CD4-positive, alpha-beta T cell treated with Interleukin-10 for 1 hour (primary cell): Measurements from ENCODE around the gene NALCN.

Experiments
- DNase-seq: peaks from one replicate; pipeline ENCODE4 v3.0.0-alpha.2; 2020

Gene NALCN

DNA sequence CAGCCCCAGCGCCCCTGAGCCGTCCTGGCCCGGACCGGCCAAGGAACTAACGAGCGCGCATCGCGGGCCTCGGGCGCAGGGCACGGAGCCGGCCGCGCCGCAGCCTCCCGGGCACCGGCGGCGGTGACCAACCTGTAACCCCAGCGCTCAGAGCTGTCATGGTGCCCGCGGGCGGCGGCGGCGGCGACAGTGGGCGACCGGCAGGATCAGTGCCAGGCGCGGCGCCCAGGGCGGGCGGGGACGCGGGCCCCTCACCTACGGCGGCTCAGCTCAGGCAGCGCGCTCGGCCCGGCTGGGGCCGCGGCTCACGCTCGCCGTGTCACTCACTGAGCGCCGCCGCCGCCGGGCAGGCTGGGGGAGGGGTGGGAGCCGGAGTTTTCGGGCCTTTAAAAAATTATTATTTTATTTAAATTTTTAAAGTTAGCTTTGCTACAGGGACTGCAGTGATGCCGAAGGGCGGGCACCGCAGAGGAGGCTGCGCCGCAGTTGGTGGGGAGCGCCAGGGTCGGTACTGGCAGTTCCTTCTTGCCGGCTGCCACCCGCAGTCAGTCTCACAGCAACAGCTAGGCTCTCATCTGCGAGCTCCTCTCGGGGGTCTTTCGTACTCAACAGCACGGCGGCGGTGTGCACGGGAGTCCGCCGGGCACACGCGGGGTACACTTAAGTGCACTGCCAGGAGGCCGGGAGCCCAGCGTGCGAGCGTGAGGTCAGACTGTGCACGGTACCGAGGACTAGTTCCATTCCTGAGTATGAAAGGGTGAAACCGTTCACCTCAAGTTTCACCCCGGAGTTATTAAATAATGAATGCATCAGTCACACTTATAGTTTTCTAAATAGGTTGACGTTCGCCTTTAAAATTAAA, at the start of gene NALCN:
NALCN (minus strand) TSS at position 328 of the 862 bp plus-strand sequence. CDS start 17,382 bp downstream, outside the sequence.
- DNase-seq = no peak

- no peak for DNase-seq
These were observed 49.6 kb upstream of the NALCN start for GRCh38 chr13:101465877-101466276.

- no peak for DNase-seq
These were observed 40.9 kb upstream of the NALCN start for GRCh38 chr13:101457176-101457575.

GRCh38 chr13:101455863-101456262, 39.6 kb upstream of the NALCN start:
- no peak for DNase-seq

DNA sequence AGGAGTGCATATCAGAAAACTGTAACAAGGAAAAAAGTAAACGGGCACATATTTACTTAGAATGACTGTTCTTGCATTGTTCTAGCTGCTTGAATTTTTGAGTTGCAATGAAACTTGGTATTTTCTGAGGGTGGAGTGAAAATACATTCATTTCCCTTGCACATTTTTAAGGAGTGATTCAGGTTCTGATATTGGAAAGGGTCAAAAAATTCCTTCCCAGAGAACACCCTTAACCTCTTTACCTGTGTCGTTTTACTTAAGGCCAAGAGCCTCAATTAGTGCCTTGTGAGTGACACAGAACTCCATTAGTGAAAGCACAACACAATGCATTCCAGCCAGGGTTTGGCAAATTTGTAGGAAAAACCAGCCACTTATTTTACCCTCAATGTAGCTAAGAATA, 38.5 kb upstream of the NALCN start:
- DNase-seq = no peak

DNA sequence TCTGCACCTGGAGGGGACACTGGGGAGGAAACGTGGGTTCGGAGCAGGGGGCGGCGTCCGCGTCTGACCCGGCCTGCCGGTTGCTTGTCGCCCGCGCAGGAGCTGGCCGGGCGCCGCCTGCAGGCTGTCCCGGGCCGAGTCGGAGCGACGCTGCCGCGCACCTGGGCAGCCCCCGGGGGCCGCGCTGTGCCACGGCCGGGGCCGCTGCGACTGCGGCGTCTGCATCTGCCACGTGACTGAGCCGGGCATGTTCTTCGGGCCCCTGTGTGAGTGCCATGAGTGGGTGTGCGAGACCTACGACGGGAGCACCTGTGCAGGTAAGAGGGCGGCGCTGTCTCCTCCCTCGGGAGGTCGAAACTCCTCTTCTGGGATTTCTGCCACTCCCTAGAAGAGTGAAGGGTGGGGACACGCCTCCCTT, 37.5 kb upstream of the NALCN start:
- DNase-seq = no peak

GRCh38 chr13:101452519-101453485, 36.5 kb upstream of the NALCN start, which contains the start of gene ITGBL1:
Gene ITGBL1 (plus strand): TSS chr13:101452675. CDS start chr13:101452834, 159 bp downstream.
- DNase-seq = no peak

- DNase-seq = no peak
These were observed 35.3 kb upstream of the NALCN start for GRCh38 chr13:101451641-101452040.

DNA sequence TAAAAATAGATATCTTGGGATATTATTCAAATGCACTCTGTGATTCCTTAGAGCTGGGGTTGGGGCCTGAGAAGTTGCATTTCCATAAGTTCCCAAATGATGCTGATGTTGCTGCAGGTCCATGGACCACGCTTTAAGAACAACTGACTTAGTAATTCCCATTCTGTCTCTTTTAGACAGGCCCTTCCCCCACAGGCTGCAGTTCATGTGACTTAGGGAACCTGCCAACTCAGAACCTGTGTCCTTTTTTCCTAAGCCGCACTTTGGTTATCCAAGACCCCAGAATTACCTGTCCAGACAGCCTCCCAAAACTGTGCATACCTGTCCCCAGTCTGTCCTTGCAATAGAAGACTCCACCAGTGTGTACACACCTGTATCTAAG, 34.4 kb upstream of the NALCN start:
- no peak for DNase-seq

DNA sequence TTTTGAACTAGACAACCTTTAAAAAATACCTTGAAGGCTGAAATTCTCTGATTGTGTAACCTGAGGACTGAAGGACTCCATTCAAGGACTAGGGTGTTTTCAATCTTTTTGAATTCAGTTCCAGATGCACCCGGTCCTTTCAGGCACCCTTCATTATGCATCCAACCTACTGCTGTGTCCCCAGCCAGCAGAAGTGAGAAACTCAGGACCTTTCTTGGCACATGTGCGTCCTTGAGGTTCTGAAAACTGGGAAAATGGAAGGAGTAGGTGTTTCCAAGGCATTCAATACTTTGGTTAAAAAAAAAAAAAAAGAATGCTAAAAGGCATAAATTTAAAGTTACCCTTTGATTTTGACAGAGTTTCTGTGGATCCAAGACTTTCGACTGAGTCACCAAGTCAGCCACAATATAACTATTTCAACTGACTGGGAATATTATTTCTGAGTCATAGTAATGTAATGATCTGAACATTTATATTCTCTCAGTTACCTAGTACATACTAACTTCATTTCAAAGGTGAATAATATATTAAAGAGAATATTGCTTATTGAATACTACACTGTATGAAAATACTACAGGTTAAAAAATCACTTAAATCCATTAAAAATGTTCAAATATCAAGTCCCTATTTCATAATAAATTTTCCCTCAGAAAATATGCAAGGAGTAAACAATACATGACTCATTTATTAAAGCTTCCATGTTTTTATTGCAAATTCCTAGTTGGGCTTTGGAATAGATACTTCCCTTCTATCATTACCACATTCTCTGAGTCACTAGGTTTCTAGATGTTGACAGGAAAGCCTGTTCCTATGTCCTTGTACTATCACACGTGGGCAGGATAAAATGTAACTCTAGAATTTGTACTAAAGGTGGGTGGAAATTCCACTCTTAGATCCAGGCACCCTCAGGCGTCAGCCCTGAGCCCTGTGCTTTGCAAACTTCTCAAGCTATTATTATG, 33.8 kb upstream of the NALCN start:
- no peak for DNase-seq

GRCh38 chr13:101447852-101448251, 31.5 kb upstream of the NALCN start:
- no peak for DNase-seq

DNA sequence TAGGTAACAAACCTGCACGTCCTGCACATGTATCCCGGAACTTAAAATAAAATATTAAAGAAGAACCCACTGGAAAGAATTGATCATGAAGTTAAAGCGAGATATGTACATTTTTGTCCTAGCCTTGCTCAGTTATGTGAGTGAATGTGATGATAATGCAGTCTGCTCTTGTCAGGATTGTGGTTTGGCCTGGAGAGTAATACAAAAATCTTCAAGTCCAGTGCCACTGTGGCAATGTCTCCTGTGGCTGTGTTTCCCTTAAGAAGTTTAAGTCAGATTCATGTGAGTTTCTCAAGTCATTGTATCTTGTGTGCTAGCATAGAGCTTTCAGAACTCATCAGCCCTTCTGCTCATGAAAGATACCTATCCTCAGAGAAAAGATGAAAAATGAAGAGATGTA, 18.2 kb upstream of the NALCN start:
- no peak for DNase-seq

- DNase-seq = no peak
These were observed 17.6 kb upstream of the NALCN start for GRCh38 chr13:101433895-101434294.

GRCh38 chr13:101429733-101430132, 13.4 kb upstream of the NALCN start:
- no peak for DNase-seq

DNA sequence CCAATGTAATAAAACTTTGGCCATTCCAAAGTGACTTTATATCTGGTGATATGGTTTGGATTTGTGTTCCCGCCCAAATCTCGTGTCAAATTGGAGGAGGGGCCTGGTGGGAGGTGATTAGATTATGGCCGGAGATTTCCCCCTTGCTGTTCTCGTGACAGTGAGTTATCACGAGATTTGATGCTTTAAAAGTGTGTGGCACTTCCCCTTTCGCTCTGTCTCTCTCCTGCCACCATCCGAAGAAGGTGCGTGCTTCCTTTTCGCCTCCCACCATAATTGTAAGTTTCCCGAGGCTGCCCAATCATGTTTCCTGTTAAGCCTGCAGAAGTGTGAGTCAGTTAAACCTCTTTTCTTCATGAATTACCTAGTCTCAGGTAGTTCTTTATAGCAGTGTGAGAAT, 9.3 kb upstream of the NALCN start:
- no peak for DNase-seq

DNA sequence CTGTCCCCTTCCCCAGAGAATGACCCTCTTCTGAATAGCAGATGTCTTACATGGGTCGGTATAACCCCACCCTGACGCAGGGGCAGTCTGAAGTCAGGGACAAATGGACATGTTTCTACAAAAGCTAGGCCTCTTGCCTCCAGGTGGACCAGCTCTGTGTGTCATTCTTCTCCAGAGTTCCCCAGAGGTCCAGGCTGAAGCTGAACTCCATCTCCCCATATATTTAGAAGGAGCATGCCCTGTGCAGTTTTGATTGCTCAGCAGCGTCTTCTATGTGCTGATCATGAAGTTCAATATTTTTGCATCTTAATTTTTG, 8.8 kb upstream of the NALCN start:
- no peak for DNase-seq

DNA sequence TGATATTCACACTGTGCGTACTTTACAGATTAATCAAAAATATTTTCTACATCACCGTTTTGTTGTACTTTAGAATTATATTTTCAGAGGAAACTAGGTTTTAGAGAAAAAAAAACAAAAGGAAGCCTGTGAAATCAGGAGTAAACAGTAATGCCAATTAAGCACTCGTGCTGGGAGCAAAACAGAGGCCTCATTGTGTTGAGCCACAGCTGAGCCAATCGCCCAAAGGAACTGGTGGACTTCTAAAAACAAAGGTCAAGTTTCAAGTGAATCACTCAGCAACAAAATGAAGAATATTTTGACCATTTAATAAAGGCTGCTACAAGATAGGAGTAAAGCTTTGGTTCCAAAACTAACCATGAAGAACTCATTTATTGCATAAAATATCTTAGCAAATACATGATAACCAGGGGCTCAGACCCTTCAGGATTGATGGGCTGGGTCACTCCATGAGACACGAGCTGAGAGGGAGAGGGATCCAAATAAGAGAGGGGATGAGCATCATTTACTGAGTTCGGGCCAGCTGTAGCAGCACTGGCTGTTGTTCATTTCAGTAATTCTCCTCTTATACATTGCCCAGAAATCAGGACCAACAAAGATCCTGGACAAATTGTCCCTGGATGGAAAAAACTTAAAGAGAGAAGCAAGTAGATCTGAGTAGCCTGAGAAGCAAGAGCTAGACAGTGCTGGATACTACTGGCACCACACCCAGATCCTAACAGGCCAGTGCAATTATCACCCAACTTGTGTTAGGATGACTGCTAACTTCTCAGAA, 8.3 kb upstream of the NALCN start:
- no peak for DNase-seq

DNA sequence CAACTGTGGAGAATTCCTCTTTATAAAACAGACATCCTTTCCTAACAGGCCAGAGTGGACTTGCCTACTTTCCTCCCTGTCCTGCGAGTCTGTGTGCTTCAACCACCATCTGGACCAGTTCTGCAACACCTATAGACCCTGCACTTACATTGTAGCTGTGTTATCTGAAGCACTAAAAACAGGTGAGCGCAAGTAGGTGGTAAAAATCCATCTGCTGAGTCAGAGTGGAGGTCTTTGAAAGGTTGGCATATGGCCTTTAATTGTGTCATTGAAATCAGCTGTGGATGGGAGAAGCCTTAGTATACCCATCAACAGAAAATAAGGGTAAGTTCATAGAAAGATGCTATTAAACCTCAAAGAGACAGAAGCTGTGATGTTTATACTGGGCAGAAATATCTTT, 7.6 kb upstream of the NALCN start:
- DNase-seq = no peak

- DNase-seq = no peak
These were observed 1.2 kb upstream of the NALCN start for GRCh38 chr13:101417501-101417900.

- DNase-seq = no peak
These were observed 717 bp upstream of the NALCN start for GRCh38 chr13:101417043-101417406.

- DNase-seq = no peak
These were observed 742 bp downstream of the NALCN start for GRCh38 chr13:101415358-101416174.
